Keratinocyte (primary cell): ENCODE data around the gene SLC35A2. TPM values are rescaled to one million over a fixed set of nuclear protein-coding genes. Genes with fewer than 3 reads are reported as not detected.

Experiments used
- DNase-seq: peaks from one replicate; pipeline ENCODE4 v3.0.0-alpha.2; 2011; ENCODE audit warnings: low read depth, missing footprints, low spot score
- FAIRE-seq: peaks from 2 replicates; lab custom pipeline; 2011; peaks lifted over from hg19 to GRCh38; lab: Jason Lieb, UNC
- H2AFZ ChIP-seq: 2 replicates; pipeline ENCODE4 v1.6.0; 2012; ENCODE audit warnings: low read length, control low read depth, inconsistent platforms; ENCODE audit not compliant: control insufficient read depth
- H3K27ac ChIP-seq: 2 replicates; pipeline ENCODE4 v1.5.1; 2011; ENCODE audit warnings: low read length; ENCODE audit not compliant: control insufficient read depth, insufficient read depth
- H3K27me3 ChIP-seq: 3 replicates; pipeline ENCODE4 v1.6.0; 2011; ENCODE audit warnings: low read length; ENCODE audit not compliant: control insufficient read depth, insufficient read depth; ENCODE audit errors: extremely low read depth
- H3K36me3 ChIP-seq, 2 experiments: 2 replicates in 1 of 2; 3 replicates in 1 of 2; pipeline ENCODE4 v1.5.1; 2011; ENCODE audit warnings: low read length in 2 of 2, mild to moderate bottlenecking in 1 of 2; ENCODE audit not compliant: control insufficient read depth in 2 of 2, insufficient read depth in 2 of 2; ENCODE audit errors: extremely low read depth in 1 of 2
- H3K4me1 ChIP-seq: 3 replicates; pipeline ENCODE4 v1.5.1; 2011; ENCODE audit warnings: low read length; ENCODE audit not compliant: control insufficient read depth, insufficient read depth; ENCODE audit errors: extremely low read depth
- H3K4me2 ChIP-seq: 3 replicates; pipeline ENCODE4 v1.6.0; 2011; ENCODE audit warnings: low read depth, low read length; ENCODE audit not compliant: control insufficient read depth, insufficient read depth; ENCODE audit errors: extremely low read depth
- H3K4me3 ChIP-seq, 3 experiments: fragments of 200-600 bp in 1 of 3; sonication (generic) in 1 of 3; 2 replicates in 2 of 3; 3 replicates in 1 of 3; pipeline ENCODE4 v1.5.1; 2011 to 2016; ENCODE audit warnings: low read length in 3 of 3, mild to moderate bottlenecking in 3 of 3, control low read depth in 2 of 3, inconsistent platforms in 1 of 3, low read depth in 1 of 3, mixed read lengths in 1 of 3, mixed run types in 1 of 3, moderate library complexity in 1 of 3; ENCODE audit not compliant: control insufficient read depth in 2 of 3, insufficient read depth in 2 of 3; ENCODE audit errors: extremely low read depth in 1 of 3
- H3K79me2 ChIP-seq: 2 replicates; pipeline ENCODE4 v1.6.0; 2012; ENCODE audit warnings: low read length; ENCODE audit not compliant: control insufficient read depth, insufficient read depth
- H3K9ac ChIP-seq: 3 replicates; pipeline ENCODE4 v1.6.0; 2011; ENCODE audit warnings: low read length; ENCODE audit not compliant: control insufficient read depth, insufficient read depth; ENCODE audit errors: extremely low read depth
- H3K9me1 ChIP-seq: 3 replicates; pipeline ENCODE4 v1.6.0; 2011; ENCODE audit warnings: low read length; ENCODE audit not compliant: control insufficient read depth, insufficient read depth; ENCODE audit errors: extremely low read depth
- H3K9me3 ChIP-seq: 2 replicates; pipeline ENCODE4 v1.5.1; 2012; ENCODE audit warnings: low read depth, low read length; ENCODE audit not compliant: control insufficient read depth
- H4K20me1 ChIP-seq: 3 replicates; pipeline ENCODE4 v1.6.0; 2011; ENCODE audit warnings: low read length; ENCODE audit not compliant: control insufficient read depth, insufficient read depth; ENCODE audit errors: extremely low read depth
- CTCF ChIP-seq, 3 experiments: IDR thresholded peaks in 1 of 3; conservative IDR thresholded peaks in 1 of 3; optimal IDR thresholded peaks in 1 of 3; 2 replicates in 2 of 3; 3 replicates in 1 of 3; pipeline versions ENCODE3 to v1.5.1; 2011; ENCODE audit warnings: low read length in 3 of 3, mild to moderate bottlenecking in 3 of 3, moderate library complexity in 2 of 3, control low read depth in 1 of 3, inconsistent platforms in 1 of 3; ENCODE audit not compliant: insufficient read depth in 2 of 3; ENCODE audit errors: extremely low read depth in 1 of 3
- EZH2 ChIP-seq: IDR thresholded peaks from one replicate; pipeline ENCODE4 v1.6.1; 2012; ENCODE audit warnings: inconsistent platforms, mild to moderate bottlenecking, low read length, moderate library complexity
- dilution Hi-C: fragments of 300-500 bp; cut with MboI; formaldehyde crosslinking; loops from one replicate; pipeline ENCODE4 v1.7.0; 2020; ENCODE audit warnings: low sequenced_read_pairs; ENCODE audit not compliant: extremely low pct_ligation_motif_present
- polyA plus RNA-seq, 5 experiments: library from polyadenylated mRNA; depleted of rRNA in 3 of 5; stranded (reverse) in 3 of 5; stranded (forward) in 1 of 5; unstranded in 1 of 5; fragments of >200 nt; gene quantifications; 1 replicate in 1 of 5; 2 replicates in 3 of 5; 3 replicates in 1 of 5; pipeline versions ENCODE4 v1.2.1 to v1.2.3, GENCODE V29; 2011 to 2012; ENCODE audit warnings: missing spikeins in 2 of 5, low read depth in 1 of 5, low replicate concordance in 1 of 5

SLC35A2 gene
- polyA plus RNA-seq, 1 donor (not counting 4 experiments of a cell fraction or from before 2014, with no cell fraction given): 39.4 TPM

GRCh38 chrX:48958635-48959094, 47.2 kb upstream of the SLC35A2 start:
- FAIRE-seq (no peak), DNase-seq (no peak)
- dilution Hi-C loops: no loop called here
- no peaks in the 10 kb centered on the region for H4K20me1 ChIP-seq
- H3K4me3 ChIP-seq: peak overlapping the region; percentile 22 to 74 (median 38)
- H2AFZ ChIP-seq: peak overlapping the region; percentile 10
- H3K9ac ChIP-seq: peak overlapping the region; percentile 95
- H3K9me3 ChIP-seq: no peaks in the 10 kb centered on the region
- TF ChIP-seq CTCF (optimal IDR thresholded peaks at IDR 0.05 in 1 of 3, IDR thresholded peaks at IDR 0.05 in 1 of 3, conservative IDR thresholded peaks at IDR 0.05 in 1 of 3; ENCODE audit: extremely low read depth in 1 of 3, insufficient read depth in 2 of 3, low read length in 3 of 3) (no peak), EZH2 (no peak)
- H3K79me2 ChIP-seq: peaks cover 35% of the 10 kb centered on the region
- H3K36me3 ChIP-seq: peaks cover 3 to 14% of the 10 kb centered on the region in 2 experiments
- no peaks in the 10 kb centered on the region for H3K9me1 ChIP-seq
- peak overlapping the region; percentile 98 for H3K27ac ChIP-seq
- H3K27me3 ChIP-seq: no peaks in the 10 kb centered on the region
- H3K4me1 ChIP-seq: peaks cover 11% of the 10 kb centered on the region
- H3K4me2 ChIP-seq: peak overlapping the region; percentile 72

- peak overlapping the region; percentile 87 for H2AFZ ChIP-seq
Observed at GRCh38 chrX:48957827-48958634, 46.6 kb upstream of the SLC35A2 start.

More at GRCh38 chrX:48957827-48958634, 46.6 kb upstream of the SLC35A2 start:
- Histone ChIP-seq H3K4me2 (peak overlapping the region; percentile 72), H3K9me1 (no peaks in the 10 kb centered on the region), H3K79me2 (peaks cover 41% of the 10 kb centered on the region), H3K27ac (peak overlapping the region; percentile 98), H3K9ac (peak overlapping the region; percentile 95), H4K20me1 (no peaks in the 10 kb centered on the region), H3K9me3 (no peaks in the 10 kb centered on the region), H3K36me3 (peaks cover 4 to 14% of the 10 kb centered on the region in 2 experiments), H3K4me1 (peaks cover 11% of the 10 kb centered on the region), H3K27me3 (no peaks in the 10 kb centered on the region), H3K4me3 (peak overlapping the region; percentile 53 to 74 (median 67))
- dilution Hi-C loops: no loop called here
- peak; percentile 51 for FAIRE-seq
- TF ChIP-seq EZH2 (no peak), CTCF (optimal IDR thresholded peaks at IDR 0.05 in 1 of 3, IDR thresholded peaks at IDR 0.05 in 1 of 3, conservative IDR thresholded peaks at IDR 0.05 in 1 of 3; ENCODE audit: extremely low read depth in 1 of 3, insufficient read depth in 2 of 3, low read length in 3 of 3) (no peak)
- DNase-seq: peak; percentile 81
